Hepatocyte (in vitro differentiated cells): ENCODE measurements around the gene CHMP6.

ENCODE experiments used
- EZH2 ChIP-seq: fragments of 200-600 bp; sonication (generic); IDR thresholded peaks from 2 replicates; pipeline ENCODE4 v1.6.1; 2016; ENCODE audit warnings: antibody characterized with exemption, mild to moderate bottlenecking, borderline replicate concordance
- TF ChIP-seq, protein P1 (sequence below): fragments of 200-600 bp; sonication (generic); IDR thresholded peaks from 2 replicates; pipeline ENCODE4 v1.5.1; 2016; ENCODE audit warnings: antibody characterized with exemption, mild to moderate bottlenecking; ENCODE audit not compliant: poor library complexity

DNA sequence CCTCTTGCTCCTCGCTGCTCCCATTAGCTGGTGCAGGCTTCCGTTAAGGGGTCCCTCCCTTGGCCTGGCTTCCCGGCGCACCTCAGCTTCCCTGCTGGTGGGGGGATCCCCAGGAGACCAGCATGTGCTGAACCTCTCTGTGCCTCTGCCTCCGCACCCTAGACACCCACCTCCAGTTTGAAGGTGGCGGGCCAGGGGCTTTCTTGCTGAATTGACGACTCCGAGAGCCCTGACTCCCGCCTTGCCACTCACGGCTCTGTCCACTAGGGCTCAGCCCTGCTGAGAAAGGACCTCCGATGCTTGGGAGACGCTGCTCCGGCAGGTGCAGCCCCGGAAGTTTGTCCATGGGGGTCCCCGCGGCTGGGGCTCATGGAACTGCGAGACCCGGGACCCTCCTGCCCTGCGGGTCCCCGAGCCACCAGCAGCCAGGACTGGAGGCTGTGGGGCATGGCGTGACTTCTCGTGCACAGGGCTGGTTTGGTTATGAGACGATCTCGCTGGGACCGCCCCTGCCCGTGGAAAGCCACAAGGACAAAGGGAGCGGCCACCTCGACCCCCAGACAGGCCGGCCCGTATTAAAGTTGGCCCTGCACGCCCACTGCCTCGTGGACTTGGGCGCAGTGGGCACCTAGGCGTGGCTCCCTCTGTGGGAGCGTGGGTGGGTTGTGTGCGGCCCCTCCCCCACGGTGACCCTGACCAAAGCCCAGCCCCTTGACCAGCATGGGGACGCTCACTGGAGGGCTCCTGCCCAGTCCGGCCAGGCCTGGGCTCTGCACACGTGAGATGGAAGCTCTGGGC, 8.1 kb downstream of the CHMP6 start:
- no peak for TF ChIP-seq EZH2
- TF ChIP-seq, protein P1, sequence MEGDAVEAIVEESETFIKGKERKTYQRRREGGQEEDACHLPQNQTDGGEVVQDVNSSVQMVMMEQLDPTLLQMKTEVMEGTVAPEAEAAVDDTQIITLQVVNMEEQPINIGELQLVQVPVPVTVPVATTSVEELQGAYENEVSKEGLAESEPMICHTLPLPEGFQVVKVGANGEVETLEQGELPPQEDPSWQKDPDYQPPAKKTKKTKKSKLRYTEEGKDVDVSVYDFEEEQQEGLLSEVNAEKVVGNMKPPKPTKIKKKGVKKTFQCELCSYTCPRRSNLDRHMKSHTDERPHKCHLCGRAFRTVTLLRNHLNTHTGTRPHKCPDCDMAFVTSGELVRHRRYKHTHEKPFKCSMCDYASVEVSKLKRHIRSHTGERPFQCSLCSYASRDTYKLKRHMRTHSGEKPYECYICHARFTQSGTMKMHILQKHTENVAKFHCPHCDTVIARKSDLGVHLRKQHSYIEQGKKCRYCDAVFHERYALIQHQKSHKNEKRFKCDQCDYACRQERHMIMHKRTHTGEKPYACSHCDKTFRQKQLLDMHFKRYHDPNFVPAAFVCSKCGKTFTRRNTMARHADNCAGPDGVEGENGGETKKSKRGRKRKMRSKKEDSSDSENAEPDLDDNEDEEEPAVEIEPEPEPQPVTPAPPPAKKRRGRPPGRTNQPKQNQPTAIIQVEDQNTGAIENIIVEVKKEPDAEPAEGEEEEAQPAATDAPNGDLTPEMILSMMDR: no peak
